Endodermal cell (in vitro differentiated cells): ENCODE results near the gene LRRC36. TPM values are rescaled to one million over a fixed set of nuclear protein-coding genes. Genes with fewer than 3 reads are reported as not detected.

Experiments used
- DNase-seq: peaks from one replicate; pipeline ENCODE4 v3.0.0-alpha.2; 2017
- H3K27ac ChIP-seq: 2 replicates; pipeline ENCODE4 v1.5.1; 2013; ENCODE audit warnings: mild to moderate bottlenecking, low read depth, low read length, moderate library complexity
- H3K27me3 ChIP-seq: 2 replicates; pipeline ENCODE4 v1.6.1; 2013; ENCODE audit warnings: mild to moderate bottlenecking, low read length, moderate library complexity; ENCODE audit not compliant: insufficient read depth, control insufficient read depth, poor library complexity, severe bottlenecking
- H3K36me3 ChIP-seq: 2 replicates; pipeline ENCODE4 v1.7.0; 2013; ENCODE audit warnings: mild to moderate bottlenecking, low read length, moderate library complexity; ENCODE audit not compliant: control insufficient read depth, insufficient read depth
- H3K4me1 ChIP-seq: one replicate; pipeline ENCODE4 v1.7.0; 2013; ENCODE audit warnings: low read length; ENCODE audit not compliant: control insufficient read depth, insufficient read depth
- H3K4me3 ChIP-seq: 2 replicates; pipeline ENCODE4 v1.5.1; 2013; ENCODE audit warnings: mild to moderate bottlenecking, low read length, moderate library complexity
- H3K9ac ChIP-seq: 2 replicates; pipeline ENCODE4 v1.6.1; 2013; ENCODE audit warnings: mild to moderate bottlenecking, low read length, moderate library complexity; ENCODE audit not compliant: poor library complexity, severe bottlenecking; ENCODE audit errors: extremely low read depth
- H3K9me3 ChIP-seq: 2 replicates; pipeline ENCODE4 v1.6.1; 2013; ENCODE audit warnings: mild to moderate bottlenecking, low read length, moderate library complexity; ENCODE audit not compliant: control insufficient read depth
- H3K27ac Mint-ChIP-seq: 2 replicates; pipeline ENCODE4 v1.8.0; 2020; ENCODE audit warnings: mixed read lengths
- H3K27me3 Mint-ChIP-seq: 2 replicates; pipeline ENCODE4 v1.8.0; 2021; ENCODE audit warnings: mild to moderate bottlenecking, mixed read lengths; ENCODE audit not compliant: insufficient read depth
- H3K36me3 Mint-ChIP-seq: 2 replicates; pipeline ENCODE4 v1.8.0; 2020; ENCODE audit warnings: low read depth, mixed read lengths
- H3K4me1 Mint-ChIP-seq: 2 replicates; pipeline ENCODE4 v1.8.0; 2020; ENCODE audit warnings: mixed read lengths
- H3K4me3 Mint-ChIP-seq: 2 replicates; pipeline ENCODE4 v1.8.0; 2020; ENCODE audit warnings: mild to moderate bottlenecking, moderate library complexity, mixed read lengths
- H3K9me3 Mint-ChIP-seq: 2 replicates; pipeline ENCODE4 v1.8.0; 2020; ENCODE audit warnings: mild to moderate bottlenecking, mixed read lengths
- CTCF ChIP-seq: fragments of 200-600 bp; sonication (generic); conservative IDR thresholded peaks from 2 replicates; pipeline ENCODE4 v1.5.0; 2021; ENCODE audit warnings: antibody characterized with exemption, mild to moderate bottlenecking
- WGBS, 2 experiments: methylation state at CpG; one replicate each; pipeline versions ENCODE4 v1.1.5 to v1.1.7; 2013; ENCODE audit warnings: missing lambda C conversion rate in 2 of 2, mixed read lengths in 1 of 2; ENCODE audit not compliant: insufficient coverage in 1 of 2, insufficient read length in 1 of 2; 5-methylcytosine and 5-hydroxymethylcytosine counted together
- total RNA-seq, 2 donors: library from RNA; stranded (reverse); fragmentation: NEBNext Ultra II Directional in 1 of 2; extraction: Animal tissue kit (Norgen Biotek cat#: 25700) in 1 of 2; gene quantifications; 2 replicates in 1 of 2; 3 replicates in 1 of 2; pipeline ENCODE4 v1.2.1, GENCODE V29; 2021

The LRRC36 gene
- total RNA-seq, 2 donors from 2014 or later, result 0.73 TPM; not detected in 1

DNA sequence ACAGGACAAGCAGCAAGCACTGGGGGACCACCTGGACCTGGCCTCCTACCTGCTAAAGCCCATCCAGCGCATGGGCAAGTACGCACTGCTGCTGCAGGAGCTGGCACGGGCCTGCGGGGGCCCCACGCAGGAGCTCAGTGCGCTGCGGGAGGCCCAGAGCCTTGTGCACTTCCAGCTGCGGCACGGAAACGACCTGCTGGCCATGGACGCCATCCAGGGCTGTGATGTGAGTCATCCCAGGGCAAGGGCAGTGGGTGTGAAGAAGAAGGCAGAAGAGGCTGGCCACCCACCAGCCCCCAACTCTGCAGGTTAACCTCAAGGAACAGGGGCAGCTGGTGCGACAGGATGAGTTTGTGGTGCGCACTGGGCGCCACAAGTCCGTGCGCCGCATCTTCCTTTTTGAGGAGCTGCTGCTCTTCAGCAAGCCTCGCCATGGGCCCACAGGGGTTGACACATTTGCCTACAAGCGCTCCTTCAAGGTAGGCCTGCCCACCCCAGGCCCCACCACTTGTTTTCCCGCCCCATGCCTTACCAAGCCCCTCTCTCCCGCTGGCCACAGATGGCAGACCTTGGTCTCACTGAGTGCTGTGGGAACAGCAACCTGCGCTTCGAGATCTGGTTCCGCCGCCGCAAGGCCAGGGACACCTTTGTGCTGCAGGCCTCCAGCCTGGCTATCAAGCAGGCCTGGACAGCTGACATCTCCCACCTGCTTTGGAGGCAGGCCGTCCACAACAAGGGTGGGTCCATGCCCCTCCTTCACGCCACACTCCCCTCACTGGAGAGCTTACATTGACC is 40.0 kb upstream of the LRRC36 start:
- no peak for DNase-seq

GRCh38 chr16:67287960-67288359 is 38.7 kb upstream of the LRRC36 start:
- TF ChIP-seq CTCF, result no peak
- no peak overlapping the region for H3K4me3 Mint-ChIP-seq

More for the DNA sequence above, 40.0 kb upstream of the LRRC36 start:
- H3K4me3 ChIP-seq, result no peak overlapping the region
- Mint-ChIP-seq H3K4me1 (peaks cover 2% of the 10 kb centered on the region), H3K9me3 (no peaks in the 10 kb centered on the region), H3K4me3 (no peak overlapping the region), H3K27ac (no peak overlapping the region), H3K36me3 (no peaks in the 10 kb centered on the region), H3K27me3 (no peaks in the 10 kb centered on the region)
- no peak overlapping the region for H3K9ac ChIP-seq
- no peaks in the 10 kb centered on the region for H3K4me1 ChIP-seq
- H3K9me3 ChIP-seq, result no peaks in the 10 kb centered on the region
- H3K27me3 ChIP-seq, result no peaks in the 10 kb centered on the region
- TF ChIP-seq CTCF, result no peak
- no peaks in the 10 kb centered on the region for H3K36me3 ChIP-seq
- WGBS, 2 experiments, result 95% methylated on average over 26 to 28 of the region's 28 CpGs
- no peak overlapping the region for H3K27ac ChIP-seq

DNA sequence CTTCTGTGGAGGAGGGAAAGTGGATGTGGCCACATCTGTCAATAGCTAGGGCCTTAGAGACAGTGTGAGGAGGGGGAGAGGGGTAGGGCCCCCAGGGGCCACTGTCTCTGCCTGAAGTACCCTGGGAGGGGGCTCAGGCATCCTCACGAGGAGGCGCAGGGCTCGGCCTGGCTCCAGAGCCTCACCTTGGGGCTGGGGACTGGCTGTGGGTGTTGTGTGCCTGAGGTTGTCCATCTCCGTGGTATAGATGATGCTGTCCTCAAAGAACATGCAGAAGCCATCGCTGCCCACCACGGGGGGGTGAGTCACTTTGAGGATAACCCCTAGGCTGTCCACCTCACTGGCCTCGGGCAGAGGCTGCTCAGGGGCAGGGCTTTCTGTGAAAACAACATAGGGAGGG is 35.2 kb upstream of the LRRC36 start:
- H3K36me3 ChIP-seq, result no peaks in the 10 kb centered on the region
- no peaks in the 10 kb centered on the region for H3K27me3 ChIP-seq
- peaks cover 3% of the 10 kb centered on the region for H3K4me1 Mint-ChIP-seq
- no peaks in the 10 kb centered on the region for H3K9me3 ChIP-seq
- no peak overlapping the region for H3K9ac ChIP-seq
- no peaks in the 10 kb centered on the region for H3K9me3 Mint-ChIP-seq
- DNase-seq, result peak; percentile 36
- no peak overlapping the region for H3K4me3 ChIP-seq
- 76 to 89% methylated on average over 4 to 7 of the region's 7 CpGs for WGBS, 2 experiments
- TF ChIP-seq CTCF, result no peak
- H3K36me3 Mint-ChIP-seq, result no peaks in the 10 kb centered on the region
- no peak overlapping the region for H3K4me3 Mint-ChIP-seq
- H3K27ac ChIP-seq, result no peak overlapping the region
- no peak overlapping the region for H3K27ac Mint-ChIP-seq
- H3K27me3 Mint-ChIP-seq, result peaks cover 22% of the 10 kb centered on the region
- no peaks in the 10 kb centered on the region for H3K4me1 ChIP-seq

More at GRCh38 chr16:67287960-67288359, 38.7 kb upstream of the LRRC36 start:
- Mint-ChIP-seq H3K27me3 (peaks cover 4% of the 10 kb centered on the region), H3K27ac (no peak overlapping the region), H3K36me3 (no peaks in the 10 kb centered on the region), H3K9me3 (no peaks in the 10 kb centered on the region), H3K4me1 (peaks cover 2% of the 10 kb centered on the region)
- no peaks in the 10 kb centered on the region for H3K36me3 ChIP-seq
- no peak overlapping the region for H3K9ac ChIP-seq
- DNase-seq, result no peak
- no peak overlapping the region for H3K27ac ChIP-seq
- H3K4me1 ChIP-seq, result no peaks in the 10 kb centered on the region
- H3K4me3 ChIP-seq, result no peak overlapping the region
- H3K9me3 ChIP-seq, result no peaks in the 10 kb centered on the region
- WGBS, 2 experiments, result 93 to 100% methylated on average over 8 to 14 of the region's 14 CpGs
- H3K27me3 ChIP-seq, result no peaks in the 10 kb centered on the region
